ENCODE results near the gene NPLOC4.
"Not testable (repeated sequence)": the region's sequence is repeated elsewhere in the genome, so short reads cannot be mapped to it uniquely, and the experiment has no call there.

NPLOC4 gene

DNA sequence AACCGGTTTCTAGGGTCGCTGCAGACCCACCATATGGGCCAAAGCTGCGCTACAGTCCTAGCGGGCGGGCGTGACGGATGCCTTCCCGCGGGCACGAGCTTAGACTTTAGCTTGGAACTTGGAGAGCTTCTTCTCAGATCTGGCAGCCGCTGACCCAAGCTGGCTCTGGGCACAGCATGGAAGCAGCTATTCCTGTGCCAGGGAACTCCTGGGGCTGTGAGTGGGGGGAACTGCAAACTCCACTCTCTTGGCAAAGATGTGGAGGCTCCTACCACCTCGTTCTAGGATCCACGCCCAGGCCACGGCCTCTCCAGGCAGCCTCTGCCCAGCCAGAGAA lies 93.6 kb downstream of the NPLOC4 start:
- DNase-seq, result no peak

DNA sequence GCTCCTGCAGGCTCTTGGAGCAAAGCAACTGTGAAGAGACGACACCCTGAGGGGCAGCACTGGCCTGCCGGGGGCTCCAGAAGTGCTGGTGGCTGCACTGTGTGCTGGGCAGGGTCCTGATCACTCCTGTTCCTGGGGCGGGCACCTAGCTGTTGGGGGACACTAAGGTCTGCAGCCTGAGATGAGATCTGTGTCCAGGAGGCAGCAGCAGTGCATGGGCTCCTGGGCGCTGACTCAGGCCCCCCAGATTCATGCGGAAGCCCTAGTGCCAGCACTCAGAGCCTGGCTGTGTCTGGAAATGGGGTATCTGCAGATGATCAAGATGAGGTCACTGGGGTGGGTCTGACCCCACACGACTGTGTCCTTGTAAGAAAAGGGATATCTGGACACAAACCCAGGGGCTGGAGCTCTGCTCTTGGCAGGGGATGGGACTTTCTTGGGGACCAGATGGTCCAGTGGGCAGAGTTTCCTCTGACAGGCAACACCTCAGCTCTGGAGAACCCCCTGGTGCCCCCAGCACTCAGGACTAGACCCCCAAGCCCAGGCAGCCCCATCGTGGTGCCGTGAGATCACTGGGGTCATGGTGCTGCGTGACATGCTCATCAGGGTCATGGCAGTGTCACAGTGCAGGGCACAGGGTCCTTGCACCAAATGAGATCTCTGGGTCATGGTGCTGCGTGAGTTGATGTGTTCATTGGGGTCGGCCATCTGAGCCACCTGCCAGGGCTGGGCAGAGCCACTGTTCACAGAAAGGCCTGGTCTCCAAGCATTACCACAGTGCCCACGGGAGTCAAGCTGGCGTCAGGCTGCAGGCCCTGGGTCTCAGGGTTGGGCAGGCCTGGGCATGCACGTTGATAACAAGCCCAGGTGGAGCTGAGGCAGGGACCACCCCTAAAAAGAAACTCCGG lies 94.2 kb downstream of the NPLOC4 start:
- DNase-seq, result no peak

DNA sequence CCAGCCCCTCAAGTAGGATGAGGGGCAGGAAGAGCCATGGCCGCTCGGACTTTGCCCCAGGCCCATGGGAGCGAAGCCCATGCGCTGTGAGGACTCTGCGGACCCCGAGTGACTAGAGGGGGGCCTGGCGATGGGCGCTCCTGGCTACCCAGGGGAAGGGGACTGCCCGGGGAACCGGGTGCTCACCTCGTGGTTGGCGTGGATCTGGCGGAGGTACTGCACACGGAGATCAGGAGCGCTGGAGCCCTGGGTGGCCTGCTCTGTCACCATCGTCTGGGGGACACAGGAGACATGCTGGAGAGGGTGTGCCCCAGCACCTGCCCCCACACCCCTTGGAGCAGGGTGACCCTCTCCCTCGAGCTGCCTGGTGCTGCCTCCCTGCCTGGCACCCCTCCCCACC lies 95.8 kb downstream of the NPLOC4 start:
- DNase-seq, result no peak

DNA sequence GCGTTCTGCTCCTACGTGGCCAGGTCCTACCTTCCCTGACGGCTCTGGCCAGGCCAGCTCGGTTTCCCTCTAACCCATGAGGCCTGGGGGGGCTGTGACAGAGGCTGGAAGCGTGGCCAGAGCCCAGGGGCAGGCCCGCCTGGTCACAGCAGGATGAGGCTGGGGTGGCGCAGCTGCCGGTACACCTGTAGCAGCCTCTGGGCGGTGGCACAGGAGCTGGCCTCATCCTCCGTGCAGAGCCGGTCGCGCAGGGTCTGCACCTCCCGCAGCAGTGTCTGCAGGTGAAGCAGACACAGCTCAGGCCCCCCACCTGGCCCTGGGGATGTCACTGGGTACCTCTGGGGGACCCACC lies 96.3 kb downstream of the NPLOC4 start:
- no peak for DNase-seq

DNA sequence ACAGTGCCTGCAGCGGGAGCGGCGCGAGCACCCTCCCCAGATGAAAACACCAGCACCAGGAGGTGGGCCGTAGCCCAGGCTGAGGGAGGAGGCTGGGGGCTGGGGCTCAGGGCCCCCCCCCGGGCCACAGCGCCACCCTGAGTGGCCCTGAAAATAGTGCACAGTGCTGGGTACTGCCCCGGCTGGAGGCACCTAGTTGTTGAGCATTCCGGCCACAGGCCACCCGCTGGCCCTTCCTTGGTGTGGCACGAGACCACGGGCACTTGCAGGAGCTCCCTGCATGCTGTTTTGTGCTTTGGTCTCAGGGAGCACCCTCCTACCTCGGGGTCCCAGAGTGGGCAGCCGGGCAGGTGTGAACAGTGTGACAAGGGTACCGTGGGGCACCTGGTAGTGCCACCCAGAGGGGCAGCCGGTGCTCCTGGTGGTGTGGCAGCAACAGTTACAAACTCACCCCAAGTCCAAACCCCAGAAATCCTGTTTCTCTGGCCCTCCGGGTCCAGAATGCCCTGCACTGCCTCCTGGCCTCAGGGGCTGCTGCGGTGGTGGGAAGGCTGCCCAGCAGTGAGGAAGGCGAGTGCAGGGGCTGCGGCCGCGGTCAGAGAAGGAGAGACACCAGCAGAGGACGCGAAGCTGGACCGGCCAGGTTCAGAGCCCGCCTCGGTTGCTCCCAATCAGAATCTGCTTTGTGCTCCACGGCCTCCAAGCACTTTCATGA lies 96.8 kb downstream of the NPLOC4 start:
- DNase-seq, result no peak

DNA sequence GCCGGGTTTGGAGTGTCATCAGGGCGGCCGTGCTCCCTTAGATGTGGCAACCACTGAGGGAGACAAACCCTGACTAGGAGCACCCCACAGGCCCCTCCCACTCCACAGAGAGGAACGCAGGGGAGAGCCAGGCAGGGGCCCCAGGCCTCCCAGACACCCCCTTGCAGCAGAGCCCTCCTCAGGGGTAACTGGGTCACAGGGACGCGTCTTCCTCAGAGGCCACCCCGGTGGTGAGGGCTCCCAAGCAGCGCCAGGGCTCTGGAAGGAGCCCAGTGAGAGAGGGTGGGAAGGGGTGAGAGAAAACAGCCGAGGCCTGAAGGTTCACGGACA lies 97.4 kb downstream of the NPLOC4 start:
- DNase-seq, result no peak

DNA sequence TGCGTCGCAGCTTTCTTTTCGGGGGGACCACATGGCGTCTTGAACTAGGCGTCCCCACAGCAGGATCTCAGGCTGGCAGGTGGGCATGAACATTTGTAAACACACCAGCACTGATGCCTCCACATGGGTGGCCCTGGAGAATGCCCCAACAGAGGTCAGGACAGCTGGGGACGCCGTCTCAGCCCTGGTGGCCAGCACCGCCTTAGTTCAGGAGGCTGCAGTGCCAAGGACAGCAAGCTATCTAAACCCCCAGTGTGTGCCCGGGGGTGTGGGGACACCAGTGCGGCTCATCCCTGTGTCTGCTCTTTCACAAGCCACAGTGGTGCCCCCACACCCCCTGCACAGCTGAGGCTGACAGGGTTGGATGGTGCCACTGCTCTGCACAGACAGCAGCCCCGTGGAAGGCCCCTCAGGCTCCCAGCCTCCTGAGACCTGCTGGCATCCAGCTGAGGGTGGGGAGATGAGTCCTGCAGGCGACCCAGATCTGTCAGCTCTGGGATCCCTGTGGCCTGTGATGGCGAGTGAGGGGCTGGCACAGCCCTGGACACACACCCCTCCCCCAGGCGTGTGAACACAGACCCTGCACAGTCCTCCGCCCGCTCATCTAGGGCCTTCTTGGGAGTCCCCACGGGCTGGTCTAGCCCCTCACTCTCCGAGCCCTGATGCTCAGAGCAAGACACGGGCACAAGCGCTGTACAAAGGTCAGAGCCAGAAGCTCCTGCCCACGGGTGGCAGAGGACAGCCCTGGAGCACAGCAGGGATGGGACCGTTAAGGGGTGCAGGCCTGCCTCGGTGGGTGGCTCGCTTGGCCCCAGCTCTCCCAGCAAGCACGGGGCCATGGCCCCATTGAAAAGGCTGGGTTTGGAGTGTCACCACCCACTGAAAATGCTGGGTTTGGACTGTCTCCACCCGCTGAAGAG lies 98.0 kb downstream of the NPLOC4 start:
- DNase-seq, result no peak

DNA sequence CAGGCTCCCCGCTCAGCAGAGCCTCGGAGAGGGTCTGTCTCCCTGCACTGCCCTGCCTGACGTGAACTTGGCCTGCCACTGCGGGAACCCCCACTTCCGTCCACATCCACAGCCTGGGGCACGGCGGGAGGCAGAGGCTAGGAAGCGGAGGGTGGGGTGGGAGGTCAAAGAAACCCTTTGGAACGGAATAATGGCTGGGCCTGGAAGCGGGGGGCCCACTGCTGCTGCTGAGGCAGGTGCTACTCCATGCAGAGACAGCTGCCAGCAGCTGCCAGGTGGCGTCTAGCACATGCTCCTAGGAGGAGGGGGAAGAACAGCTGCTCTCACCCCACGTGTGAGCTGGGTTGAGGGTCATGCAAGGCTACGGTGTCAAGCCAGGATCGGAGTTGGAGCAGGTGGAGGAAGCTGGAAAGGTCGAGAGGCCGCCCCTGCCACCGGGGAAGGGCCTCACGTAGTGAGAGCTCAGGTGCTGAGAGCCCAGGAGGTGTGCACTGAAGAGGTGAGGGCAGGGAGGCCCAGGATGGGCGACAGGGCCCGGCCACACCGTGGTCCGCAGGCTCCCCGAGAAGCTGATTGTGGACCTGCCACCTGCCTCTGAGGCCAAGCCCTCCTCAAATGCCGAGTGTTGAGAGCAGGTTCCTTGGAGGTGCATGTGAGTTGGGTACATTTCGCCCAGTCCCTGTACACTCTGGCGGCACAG lies 98.9 kb downstream of the NPLOC4 start:
- DNase-seq, result no peak

DNA sequence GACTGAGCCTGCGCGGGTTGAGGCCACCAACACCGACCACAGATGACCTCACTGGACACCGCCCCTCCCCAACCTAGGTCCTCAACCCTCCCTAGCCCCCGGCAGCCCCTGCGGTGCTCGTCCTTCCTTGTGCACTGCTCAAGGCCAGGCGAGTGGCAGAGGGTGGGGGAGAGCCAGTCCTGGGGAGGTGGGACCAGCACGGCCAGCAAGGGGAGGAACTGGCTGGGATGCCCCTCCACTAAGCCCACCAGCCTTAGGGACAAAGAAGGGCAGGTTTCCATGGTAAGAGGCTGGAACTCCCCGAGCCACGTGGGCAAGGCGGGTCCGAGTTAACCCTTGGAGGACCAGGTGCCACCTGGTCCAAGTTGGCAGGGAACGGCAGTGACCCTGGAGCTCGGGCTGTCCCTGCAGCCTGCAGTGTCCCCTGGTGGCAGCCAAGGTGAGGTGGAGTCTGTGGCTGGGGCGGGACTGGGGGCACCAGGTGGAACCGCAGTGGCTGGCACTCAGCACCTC lies 99.5 kb downstream of the NPLOC4 start:
- DNase-seq, result peak; percentile 43

DNA sequence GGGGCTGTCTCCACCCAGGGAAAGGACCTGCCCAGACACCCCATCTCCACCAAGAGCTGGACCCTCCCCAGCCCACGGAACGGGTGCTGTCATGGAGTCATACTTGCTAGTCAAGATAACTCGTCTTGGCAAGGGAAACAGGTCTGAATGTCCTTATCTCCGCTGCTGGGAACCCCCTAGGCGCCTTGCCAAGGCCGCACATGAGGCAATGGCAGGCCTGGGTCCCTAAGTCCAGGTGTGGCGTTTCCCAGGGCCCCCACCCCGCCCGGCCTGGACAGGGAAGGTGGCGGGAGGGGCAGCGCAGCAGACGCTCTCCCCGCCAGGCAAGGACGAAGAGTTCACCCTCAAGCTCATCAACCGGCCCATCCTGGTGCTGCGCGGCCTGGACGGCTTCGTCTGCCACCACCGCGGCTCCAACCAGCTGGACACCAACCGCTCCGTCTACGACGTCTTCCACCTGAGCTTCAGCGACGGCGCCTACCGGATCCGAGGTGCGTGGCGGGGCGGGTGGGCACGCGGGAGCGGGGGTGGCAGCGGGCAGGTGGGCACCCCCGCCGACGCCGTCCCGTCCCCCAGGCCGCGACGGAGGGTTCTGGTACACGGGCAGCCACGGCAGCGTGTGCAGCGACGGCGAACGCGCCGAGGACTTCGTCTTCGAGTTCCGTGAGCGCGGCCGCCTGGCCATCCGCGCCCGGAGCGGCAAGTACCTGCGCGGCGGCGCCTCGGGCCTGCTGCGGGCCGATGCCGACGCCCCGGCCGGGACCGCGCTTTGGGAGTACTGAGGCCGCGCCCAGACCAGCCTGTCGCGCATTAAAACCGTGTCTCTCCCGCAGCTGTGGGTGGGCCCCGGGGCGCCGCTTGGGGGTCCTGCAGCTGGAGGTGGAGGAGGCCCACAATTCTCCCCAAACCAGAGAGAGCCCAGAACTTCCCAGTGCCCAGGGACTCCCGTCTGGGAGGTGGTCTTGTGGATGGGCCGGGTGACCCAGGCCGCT lies 100.3 kb downstream of the NPLOC4 start:
- DNase-seq, result no peak

DNA sequence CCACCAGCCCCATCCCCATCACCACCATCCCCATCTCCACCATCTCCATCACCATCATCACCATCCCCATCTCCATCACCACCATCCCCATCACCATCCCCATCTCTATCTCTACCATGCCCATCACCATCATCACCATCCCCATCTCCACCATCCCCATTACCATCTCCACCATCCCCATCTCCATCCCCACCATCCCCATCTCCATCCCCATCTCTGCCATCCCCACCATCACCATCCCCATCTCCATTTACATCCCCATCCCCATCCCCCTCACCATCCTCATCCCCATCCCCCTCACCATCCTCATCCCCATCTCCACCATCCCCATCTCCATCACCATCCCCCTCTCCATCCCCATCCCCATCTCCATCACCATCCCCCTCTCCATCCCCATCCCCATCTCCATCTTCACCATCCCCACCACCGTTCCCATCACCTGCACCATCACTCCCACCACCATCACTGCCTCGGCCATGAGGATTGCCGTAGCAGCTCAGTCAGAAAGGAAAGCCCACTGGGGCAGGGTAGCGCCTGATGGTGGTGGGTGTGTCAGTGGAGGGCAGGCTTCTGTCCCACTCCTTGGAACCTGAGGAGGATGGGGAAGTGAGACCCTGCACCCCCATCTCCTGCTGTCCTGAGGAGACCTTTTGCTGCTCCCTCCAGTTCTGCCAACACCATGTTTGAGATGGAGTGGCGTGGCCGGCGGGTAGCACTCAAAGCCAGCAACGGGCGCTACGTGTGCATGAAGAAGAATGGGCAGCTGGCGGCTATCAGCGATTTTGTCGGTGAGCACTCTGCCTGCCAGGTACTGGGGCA lies 101.2 kb downstream of the NPLOC4 start:
- DNase-seq, result no peak

DNA sequence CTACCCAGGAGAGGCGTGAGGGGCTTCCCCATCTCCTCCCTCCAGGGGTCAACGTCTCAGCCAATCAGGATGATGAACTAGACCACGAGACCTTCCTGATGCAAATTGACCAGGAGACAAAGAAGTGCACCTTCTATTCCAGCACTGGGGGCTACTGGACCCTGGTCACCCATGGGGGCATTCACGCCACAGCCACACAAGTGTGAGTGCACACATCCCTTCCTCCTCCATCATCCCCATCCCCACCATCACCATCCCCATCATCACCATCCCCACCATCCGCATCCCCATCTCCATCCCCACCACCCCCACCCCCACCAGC lies 101.9 kb downstream of the NPLOC4 start:
- DNase-seq, result no peak

DNA sequence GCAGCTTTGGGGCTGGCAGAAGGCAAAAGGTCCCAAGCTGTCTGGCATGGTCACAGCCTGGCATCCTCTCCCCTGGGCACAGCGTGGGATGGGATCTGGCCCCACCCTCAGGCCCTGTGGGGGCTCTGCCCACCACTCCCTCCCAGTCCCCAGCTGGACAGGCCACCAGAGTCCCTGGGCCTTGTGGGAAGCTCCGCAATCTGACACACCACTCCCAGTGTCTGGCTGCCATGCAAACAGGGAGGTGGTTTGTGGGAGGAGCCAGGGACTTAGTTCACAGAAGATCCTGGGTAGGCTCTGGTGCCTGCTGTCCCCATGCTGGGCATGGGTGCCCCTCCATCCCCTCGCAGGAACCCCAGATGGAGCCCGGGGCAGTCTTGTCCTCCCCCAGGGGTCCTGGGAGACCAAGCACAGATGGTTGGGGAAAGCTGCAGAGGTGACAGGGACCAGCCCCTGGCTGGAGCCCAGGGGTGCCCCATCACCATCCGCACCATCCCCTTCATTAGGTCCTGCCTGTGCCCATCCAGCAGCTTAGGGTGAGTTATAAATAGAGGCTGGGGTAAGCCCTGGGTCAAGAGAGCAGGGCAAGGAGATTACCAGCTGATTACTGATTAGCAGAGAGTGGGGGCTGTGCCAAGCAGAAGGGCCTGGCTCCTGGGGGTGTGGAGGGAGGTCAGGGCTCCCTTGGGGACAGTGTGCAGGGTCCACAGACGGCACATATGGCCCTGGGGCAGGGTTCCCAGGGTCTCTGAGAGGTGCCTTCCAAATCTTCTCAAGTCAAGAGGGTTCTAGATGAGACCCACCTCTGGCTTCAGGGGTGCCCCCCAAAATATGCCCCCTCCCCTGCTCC lies 102.5 kb downstream of the NPLOC4 start:
- no peak for DNase-seq

DNA sequence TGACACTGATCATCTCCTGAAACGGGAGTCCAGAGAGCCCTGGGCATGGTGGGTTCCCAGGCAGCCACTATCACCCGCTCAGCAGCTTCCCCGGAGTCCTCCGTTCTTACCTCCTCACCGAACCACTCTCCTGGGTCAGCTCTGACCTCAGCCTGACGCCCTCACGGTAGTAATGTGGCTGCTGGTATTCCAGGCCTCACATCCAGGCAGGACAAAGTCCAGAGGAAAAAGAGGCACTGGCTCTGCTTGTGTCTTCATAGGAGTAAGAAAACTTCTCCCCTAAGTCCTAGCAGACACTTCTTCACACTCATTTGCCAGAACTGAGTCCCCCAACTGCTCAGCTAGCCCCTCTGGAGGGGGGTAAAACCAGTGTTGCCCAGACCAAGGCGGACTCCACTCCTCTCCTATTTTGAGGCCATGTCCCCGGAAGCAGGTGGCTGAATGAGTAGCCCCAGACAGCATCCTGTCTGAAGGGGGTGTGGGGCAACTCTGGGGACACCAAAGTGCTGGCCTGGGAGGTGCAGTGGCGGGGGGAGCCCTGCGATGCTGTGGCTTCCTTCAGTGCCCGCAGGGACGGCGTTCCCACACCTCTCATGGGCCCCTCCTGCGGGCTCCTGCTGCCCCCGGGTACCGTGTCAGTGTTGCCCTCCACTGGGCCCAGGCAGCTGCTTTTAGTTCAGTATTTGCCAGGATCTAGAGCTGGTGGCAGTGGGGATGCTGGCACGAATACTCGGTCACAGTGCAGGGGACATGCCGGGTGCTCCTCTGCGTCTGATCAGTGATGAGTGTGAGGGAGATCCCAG lies 103.4 kb downstream of the NPLOC4 start:
- no peak for DNase-seq

DNA sequence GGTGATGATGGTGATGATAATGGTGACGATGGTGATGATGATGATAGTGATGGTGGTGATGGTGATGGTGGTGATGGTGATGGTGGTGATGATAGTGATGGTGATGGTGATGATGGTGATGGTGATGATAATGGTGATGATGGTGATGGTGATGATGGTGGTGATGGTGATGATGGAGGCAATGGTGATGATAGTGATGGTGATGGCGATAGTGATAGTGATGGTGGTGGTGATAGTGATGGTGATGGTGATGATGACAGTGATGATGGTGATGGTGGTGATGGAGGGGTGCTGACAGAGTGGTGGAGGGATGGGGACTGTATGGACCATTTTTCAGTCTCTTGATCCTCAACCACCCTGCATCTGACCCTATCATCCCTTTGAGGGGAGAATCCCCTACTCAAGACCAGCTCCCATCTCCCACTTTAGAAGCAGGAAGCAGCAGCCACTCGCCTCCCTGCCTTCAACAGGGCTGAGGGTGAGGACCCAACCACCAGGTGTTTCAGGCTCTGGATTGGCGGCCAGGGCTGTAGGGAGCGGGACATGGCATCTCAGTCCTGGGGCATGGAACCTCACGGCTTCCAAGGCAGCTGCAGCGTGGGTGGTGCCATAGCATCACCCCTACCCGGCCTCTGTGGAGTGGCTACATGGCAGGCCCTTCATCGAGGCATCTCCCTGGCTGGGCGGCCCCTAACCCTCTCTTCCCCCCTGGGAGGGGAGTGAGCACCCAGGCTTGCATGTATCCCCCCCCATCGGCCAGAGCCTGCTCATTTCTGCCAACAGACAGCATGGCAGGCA lies 104.2 kb downstream of the NPLOC4 start:
- DNase-seq, result no peak

DNA sequence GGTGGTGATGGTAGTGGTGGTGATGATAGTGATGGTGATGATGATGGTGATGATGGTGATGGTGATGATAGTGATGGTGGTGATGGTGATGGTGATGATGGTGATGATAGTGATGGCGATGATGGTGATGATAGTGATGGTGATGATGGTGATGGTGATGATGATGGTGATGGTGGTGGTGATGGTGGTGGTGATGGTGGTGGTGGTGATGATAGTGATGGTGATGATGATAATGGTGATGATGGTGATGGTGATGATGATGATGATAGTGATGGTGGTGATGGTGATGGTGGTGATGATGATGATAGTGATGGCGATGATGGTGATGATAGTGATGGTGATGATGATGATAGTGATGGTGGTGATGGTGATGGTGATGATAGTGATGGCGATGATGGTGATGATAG lies 104.9 kb downstream of the NPLOC4 start:
- not testable (repeated sequence) for DNase-seq

DNA sequence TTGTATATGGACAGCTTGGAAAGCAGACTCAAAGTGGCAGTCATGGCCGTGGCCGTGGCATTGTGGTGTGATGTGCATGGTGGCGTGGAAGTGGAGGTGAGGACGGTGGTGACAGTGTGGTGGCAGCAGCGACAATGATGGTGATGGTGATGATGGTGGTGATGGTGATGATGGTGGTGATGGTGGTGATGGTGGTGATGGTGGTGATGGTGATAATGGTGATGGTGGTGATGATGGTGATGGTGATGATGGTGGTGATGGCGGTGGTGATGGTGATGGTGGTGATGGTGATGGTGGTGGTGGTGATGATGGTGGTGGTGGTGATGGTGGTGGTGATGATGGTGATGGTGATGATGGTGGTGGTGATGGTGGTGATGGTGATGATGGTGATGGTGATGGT lies 105.9 kb downstream of the NPLOC4 start:
- DNase-seq, result not testable (repeated sequence)

DNA sequence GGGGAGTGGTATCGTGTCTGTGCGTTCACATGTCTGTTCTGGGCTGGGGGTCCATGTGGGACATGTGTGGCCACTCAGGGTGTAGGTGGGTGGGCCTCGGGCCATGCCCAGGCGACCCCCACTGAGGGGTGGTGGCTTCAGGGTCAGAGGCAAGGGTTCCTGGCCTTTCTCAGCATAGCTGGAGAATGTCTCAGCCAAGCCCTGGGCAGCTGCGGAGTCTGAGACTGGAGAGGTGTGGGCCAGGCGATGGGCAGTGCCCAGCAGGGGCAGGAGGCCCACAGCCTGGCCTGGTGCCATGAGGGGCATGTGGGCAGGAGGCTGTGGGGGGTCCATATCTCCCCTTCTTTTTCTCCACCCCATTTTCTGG lies 107.5 kb downstream of the NPLOC4 start:
- no peak for DNase-seq
